Endothelial cell of umbilical vein (primary cell): Measurements from ENCODE around the gene FOXJ3.

Source experiments
- CTCF ChIP-seq, 2 donors: IDR thresholded peaks; 1 replicate in 1 of 2; 2 replicates in 1 of 2; pipeline ENCODE4 v1.5.1; 2011; ENCODE audit warnings: low read length in 2 of 2, mild to moderate bottlenecking in 2 of 2, moderate library complexity in 2 of 2, control low read depth in 1 of 2, inconsistent platforms in 1 of 2, low read depth in 1 of 2; ENCODE audit not compliant: insufficient read depth in 1 of 2; ENCODE audit errors: extremely low read depth in 1 of 2
- EZH2 ChIP-seq: IDR thresholded peaks from 2 replicates; pipeline ENCODE4 v1.6.1; 2012; ENCODE audit warnings: borderline replicate concordance, low read depth, mild to moderate bottlenecking, moderate library complexity, low read length, inconsistent platforms; ENCODE audit not compliant: severe bottlenecking
- FOS ChIP-seq: IDR thresholded peaks from 2 replicates; pipeline ENCODE4 v1.6.1; 2011; ENCODE audit warnings: mild to moderate bottlenecking, low read length, moderate library complexity, borderline replicate concordance; ENCODE audit not compliant: insufficient read depth
- GATA2 ChIP-seq: IDR thresholded peaks from 2 replicates; pipeline ENCODE4 v1.7.0; 2011; ENCODE audit warnings: low read depth, mild to moderate bottlenecking, moderate library complexity, mixed read lengths, low read length; ENCODE audit not compliant: insufficient read length, insufficient read depth
- JUN ChIP-seq: IDR thresholded peaks from 2 replicates; pipeline ENCODE4 v1.6.1; 2011; ENCODE audit warnings: borderline replicate concordance, low read depth; ENCODE audit not compliant: insufficient read length, insufficient read depth
- MYC ChIP-seq: IDR thresholded peaks from one replicate; pipeline ENCODE4 v1.6.1; 2011; ENCODE audit warnings: mild to moderate bottlenecking, low read depth, low read length
- POLR2A ChIP-seq: IDR thresholded peaks from 2 replicates; pipeline ENCODE4 v1.6.1; 2012; ENCODE audit warnings: low read depth, mild to moderate bottlenecking, control low read depth, low read length
- POLR2AphosphoS5 ChIP-seq: IDR thresholded peaks from 2 replicates; pipeline ENCODE4 v1.6.1; 2012; ENCODE audit warnings: low read depth, mild to moderate bottlenecking, control low read depth, low read length, moderate library complexity; ENCODE audit not compliant: insufficient read depth
- TF ChIP-seq, protein P1 (sequence below): IDR thresholded peaks from 2 replicates; pipeline ENCODE4 v1.6.1; 2011; ENCODE audit not compliant: insufficient read depth, insufficient read length

- TF ChIP-seq CTCF (IDR thresholded peaks at IDR 0.05; ENCODE audit: extremely low read depth in 1 of 2, insufficient read depth in 1 of 2, low read depth in 1 of 2, low read length in 2 of 2) (no peak), POLR2A (no peak), POLR2AphosphoS5 (no peak), EZH2 (no peak), MYC (no peak), FOS (no peak), JUN (no peak), GATA2 (no peak)
- TF ChIP-seq, protein P1, sequence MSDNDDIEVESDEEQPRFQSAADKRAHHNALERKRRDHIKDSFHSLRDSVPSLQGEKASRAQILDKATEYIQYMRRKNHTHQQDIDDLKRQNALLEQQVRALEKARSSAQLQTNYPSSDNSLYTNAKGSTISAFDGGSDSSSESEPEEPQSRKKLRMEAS: no peak
Observed at GRCh38 chr1:42163536-42164503, 171.2 kb downstream of the FOXJ3 start.
